GM13977 (cell line): Measurements from ENCODE around the gene SUCLG2.

Source experiments
- DNase-seq: peaks from one replicate; pipeline ENCODE4 v3.0.0; 2012; ENCODE audit warnings: low spot score
- in situ Hi-C: fragments of 300-500 bp; cut with MboI; formaldehyde crosslinking; loops from one replicate; pipeline ENCODE4 v1.12.0; 2022; ENCODE audit warnings: low sequenced_read_pairs, low pct_unique_long_range_greater_than_20kb, mixed read lengths, inconsistent platforms; ENCODE audit not compliant: unreplicated experiment
- TF ChIP-seq, protein P1 (sequence below): IDR thresholded peaks from 2 replicates; pipeline ENCODE4 v1.5.1; 2012; ENCODE audit warnings: mild to moderate bottlenecking, control low read depth; ENCODE audit not compliant: insufficient read depth; ENCODE audit errors: extremely low read depth, missing control alignments

The SUCLG2 gene

DNA sequence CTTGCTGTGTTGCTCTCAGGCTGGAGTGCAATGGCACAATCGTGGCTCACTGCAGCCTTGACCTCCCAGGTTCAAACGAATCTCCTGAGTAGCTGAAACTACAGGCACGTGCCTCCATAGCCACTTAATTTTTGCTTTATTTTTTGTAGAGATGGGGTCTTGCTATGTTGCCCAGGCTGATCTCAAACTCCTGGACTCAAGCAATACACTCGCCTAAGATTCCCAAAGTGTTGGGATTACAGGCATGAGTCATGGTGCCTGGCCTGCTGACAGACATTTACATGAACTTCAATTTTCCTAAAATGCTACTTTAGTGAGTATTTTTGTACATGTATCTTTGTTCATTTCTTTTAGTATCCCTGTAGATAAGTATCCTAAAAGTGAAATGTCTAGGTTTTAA, 132.3 kb downstream of the SUCLG2 start:
- no peak for DNase-seq
- in situ Hi-C loops = no loop called here
- TF ChIP-seq, protein P1, sequence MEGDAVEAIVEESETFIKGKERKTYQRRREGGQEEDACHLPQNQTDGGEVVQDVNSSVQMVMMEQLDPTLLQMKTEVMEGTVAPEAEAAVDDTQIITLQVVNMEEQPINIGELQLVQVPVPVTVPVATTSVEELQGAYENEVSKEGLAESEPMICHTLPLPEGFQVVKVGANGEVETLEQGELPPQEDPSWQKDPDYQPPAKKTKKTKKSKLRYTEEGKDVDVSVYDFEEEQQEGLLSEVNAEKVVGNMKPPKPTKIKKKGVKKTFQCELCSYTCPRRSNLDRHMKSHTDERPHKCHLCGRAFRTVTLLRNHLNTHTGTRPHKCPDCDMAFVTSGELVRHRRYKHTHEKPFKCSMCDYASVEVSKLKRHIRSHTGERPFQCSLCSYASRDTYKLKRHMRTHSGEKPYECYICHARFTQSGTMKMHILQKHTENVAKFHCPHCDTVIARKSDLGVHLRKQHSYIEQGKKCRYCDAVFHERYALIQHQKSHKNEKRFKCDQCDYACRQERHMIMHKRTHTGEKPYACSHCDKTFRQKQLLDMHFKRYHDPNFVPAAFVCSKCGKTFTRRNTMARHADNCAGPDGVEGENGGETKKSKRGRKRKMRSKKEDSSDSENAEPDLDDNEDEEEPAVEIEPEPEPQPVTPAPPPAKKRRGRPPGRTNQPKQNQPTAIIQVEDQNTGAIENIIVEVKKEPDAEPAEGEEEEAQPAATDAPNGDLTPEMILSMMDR = no peak

DNA sequence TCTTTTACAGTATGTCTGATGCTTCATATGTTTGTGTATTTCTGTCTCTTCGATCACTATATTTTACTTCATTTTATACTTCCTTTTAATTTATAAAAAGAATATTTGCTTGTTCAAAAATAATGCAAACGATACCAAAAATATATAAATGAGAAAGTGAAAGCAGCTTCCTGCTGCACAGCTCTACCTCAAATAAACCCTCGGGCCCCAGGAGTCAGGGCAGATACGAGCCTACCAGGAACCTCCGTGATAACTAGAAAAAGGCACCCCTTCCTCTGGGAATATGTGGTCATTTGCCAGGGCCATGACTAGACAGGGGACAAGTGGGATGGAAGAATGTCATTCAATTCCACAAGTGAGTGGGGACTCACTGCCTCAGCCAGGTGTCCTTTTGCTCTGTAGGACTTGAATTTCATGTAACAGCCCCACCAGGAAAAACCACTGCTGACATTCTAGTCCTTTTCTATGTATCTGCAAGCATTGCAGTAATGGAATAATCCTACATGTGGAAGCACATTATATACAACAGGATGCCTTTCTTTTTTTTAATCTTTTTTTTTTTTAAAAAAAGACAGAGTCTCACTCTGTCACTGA, 133.3 kb downstream of the SUCLG2 start:
- DNase-seq = peak; percentile 15
- TF ChIP-seq, protein P1 = no peak
- in situ Hi-C loops = no loop called here

DNA sequence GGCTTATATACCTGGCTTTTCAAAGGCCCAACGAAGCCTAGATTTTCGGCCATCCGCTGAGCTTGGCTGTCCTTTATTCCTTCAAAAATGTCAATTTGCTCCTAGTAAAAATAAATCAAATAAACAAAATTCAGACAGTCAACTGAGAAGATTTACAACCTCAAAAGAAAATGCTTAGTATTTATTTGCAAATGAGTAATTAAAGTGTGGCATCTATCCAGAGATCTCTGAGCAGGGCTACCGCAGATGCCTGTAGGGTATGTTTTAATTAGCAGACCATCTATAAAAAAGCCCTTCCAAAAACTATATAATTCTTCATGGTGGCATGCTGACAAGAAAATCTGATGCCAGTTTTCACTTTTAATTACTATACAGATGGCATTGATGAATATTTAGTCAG, 136.2 kb downstream of the SUCLG2 start:
- no peak for DNase-seq
- TF ChIP-seq, protein P1 = no peak
- in situ Hi-C loops = no loop called here

DNA sequence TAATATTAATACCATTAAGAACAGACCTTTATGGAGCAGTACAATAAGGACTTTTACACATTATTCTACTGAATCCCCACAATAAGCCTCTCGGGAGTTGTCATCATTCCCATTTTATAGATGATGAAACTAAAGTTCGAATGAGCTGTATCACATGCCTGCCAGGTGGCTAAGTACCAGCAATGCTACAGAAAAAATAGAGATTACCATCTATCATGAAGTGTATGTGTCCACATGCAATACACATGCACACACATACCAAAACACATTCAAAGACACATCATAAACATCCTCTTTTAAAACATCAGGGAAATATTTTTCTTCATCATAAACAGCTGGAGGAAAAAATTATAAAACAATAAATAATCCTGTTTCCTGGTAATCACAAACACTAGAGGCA, 136.6 kb downstream of the SUCLG2 start:
- TF ChIP-seq, protein P1 = no peak
- DNase-seq = no peak
- in situ Hi-C loops = no loop called here

DNA sequence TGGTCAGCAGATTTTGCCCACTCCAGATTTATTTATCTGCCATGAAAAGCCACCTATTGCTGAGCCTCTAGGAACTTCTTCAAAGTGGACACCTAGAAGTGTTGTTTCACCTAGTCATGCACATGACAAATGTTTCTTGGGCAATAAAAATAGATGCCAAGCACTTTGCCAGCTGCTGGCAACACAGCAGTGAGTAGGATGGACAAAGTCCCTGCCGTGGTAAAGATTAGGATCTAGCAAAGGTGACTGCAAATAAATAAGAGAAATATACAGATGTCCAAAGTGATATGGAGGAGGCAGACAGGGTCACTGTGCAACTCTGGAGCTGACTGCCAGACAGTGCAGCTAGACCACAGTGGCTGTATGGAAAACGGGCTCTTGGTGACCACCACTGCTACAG, 137.9 kb downstream of the SUCLG2 start:
- in situ Hi-C loops = no loop called here
- TF ChIP-seq, protein P1 = no peak
- DNase-seq = no peak

DNA sequence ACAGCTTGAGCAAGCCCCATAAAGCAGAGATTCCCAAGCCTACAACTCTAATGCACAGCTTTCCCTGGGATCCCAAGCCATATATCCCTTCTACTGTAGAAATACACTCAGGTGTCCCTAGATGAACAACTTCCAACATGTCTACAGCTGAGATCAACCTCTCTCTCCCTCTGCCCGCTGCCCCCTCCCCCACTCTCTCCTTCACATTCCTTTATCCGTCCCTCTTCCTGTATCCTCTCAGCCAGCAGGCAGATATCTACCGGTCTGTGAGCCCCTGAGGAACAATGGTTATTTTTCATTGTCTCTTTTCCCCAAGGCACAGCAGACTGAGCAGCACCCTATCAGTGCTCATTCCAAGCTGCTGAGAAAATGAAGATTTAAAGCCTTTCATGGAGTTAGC, 138.6 kb downstream of the SUCLG2 start:
- no peak for DNase-seq
- TF ChIP-seq, protein P1 = no peak
- in situ Hi-C loops = no loop called here
